PC-3 (cell line): Measurements from ENCODE around the gene ZNF22.

ENCODE experiments used
- CTCF ChIP-seq: fragments of 300-600 bp; sonication (generic); conservative IDR thresholded peaks from 2 replicates; pipeline ENCODE4 v1.5.1; 2017; ENCODE audit warnings: antibody characterized with exemption, low read depth, mild to moderate bottlenecking, low read length
- EZH2 ChIP-seq: fragments of 300-600 bp; sonication (generic); IDR thresholded peaks from one replicate; pipeline ENCODE4 v1.6.1; 2017; ENCODE audit warnings: antibody characterized with exemption, mild to moderate bottlenecking, low read length; ENCODE audit not compliant: unreplicated experiment

- TF ChIP-seq CTCF, result no peak
- no peak for TF ChIP-seq EZH2
Observed at GRCh38 chr10:44973323-44974081, 27.2 kb upstream of the ZNF22 start.
